ENCODE results near the gene ITPKC. TPM values are rescaled to one million over a fixed set of nuclear protein-coding genes. Genes with fewer than 3 reads are reported as not detected.
A peak's percentile ranks its signal among the peaks of the same experiment; 100 is the strongest.

The ITPKC gene
- total and polyA plus RNA-seq, 2 of the 13 experiments (the other 11 are each of a cell fraction or from before 2014, with no cell fraction given), result 6.9 to 11.2 TPM

DNA sequence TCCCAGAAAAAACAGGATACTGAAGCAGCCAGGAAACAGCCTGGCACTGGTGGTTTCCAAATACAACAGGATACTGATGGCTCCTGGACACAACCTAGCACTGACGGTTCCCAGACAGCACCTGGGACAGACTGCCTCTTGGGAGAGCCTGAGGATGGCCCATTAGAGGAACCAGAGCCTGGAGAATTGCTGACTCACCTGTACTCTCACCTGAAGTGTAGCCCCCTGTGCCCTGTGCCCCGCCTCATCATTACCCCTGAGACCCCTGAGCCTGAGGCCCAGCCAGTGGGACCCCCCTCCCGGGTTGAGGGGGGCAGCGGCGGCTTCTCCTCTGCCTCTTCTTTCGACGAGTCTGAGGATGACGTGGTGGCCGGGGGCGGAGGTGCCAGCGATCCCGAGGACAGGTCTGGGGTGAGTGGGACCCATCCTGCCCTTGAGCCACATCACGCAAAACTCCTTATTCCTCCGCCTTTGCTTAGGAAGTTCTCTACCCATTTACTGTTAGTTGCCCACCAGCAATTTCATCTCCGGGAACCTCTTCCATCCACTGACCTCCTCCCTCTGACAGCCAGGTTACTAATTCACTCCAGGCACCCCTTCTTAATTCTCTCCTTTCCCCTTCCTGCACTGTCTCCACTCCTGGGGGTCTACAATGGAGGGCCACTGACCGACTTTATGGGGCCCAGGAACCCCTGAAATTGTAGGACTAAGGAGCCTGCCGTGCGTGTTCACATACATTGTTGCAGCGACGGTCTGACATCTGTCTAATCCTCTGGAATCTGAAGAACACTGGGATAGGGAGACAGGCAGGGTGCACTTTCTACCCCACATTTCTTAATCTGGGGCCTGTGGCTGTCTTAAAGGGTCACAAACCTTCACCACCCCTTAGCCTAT lies 1.2 kb downstream of the ITPKC start (continued):
- TF ChIP-seq GMEB2 (CRISPR knock-in tag; IDR thresholded peaks at IDR 0.05; ENCODE audit: low read depth), result no peak
- no peak for TF ChIP-seq RFXANK (CRISPR knock-in tag; IDR thresholded peaks at IDR 0.05)
- TF ChIP-seq ZNF558 (CRISPR knock-in tag; IDR thresholded peaks at IDR 0.05; ENCODE audit: borderline replicate concordance), result 0 out of 2 replicates have a peak, but pooled peaks have one; percentile 27
- no peak for TF ChIP-seq RARG (CRISPR knock-in tag; IDR thresholded peaks at IDR 0.05; ENCODE audit: low read depth)
- TF ChIP-seq SMAD9 (CRISPR knock-in tag; IDR thresholded peaks at IDR 0.05), result no peak
- TF ChIP-seq ZNF350 (CRISPR knock-in tag; IDR thresholded peaks at IDR 0.05; ENCODE audit: borderline replicate concordance, low read depth), result no peak; the same call in 1 of the 2 replicates
- no peak for TF ChIP-seq POGK (CRISPR knock-in tag; conservative IDR thresholded peaks at IDR 0.05)
- TF ChIP-seq CENPBD1 (CRISPR knock-in tag; IDR thresholded peaks at IDR 0.05; ENCODE audit: borderline replicate concordance, low read depth), result no peak
- TF ChIP-seq ATF6 (CRISPR knock-in tag; conservative IDR thresholded peaks at IDR 0.05), result 0 out of 2 replicates have a peak, but pooled peaks have one; percentile 14
- TF ChIP-seq ATF2 (CRISPR knock-in tag; IDR thresholded peaks at IDR 0.05), result peak; percentile 22; the same call in 1 of the 2 replicates
- TF ChIP-seq, protein P1, sequence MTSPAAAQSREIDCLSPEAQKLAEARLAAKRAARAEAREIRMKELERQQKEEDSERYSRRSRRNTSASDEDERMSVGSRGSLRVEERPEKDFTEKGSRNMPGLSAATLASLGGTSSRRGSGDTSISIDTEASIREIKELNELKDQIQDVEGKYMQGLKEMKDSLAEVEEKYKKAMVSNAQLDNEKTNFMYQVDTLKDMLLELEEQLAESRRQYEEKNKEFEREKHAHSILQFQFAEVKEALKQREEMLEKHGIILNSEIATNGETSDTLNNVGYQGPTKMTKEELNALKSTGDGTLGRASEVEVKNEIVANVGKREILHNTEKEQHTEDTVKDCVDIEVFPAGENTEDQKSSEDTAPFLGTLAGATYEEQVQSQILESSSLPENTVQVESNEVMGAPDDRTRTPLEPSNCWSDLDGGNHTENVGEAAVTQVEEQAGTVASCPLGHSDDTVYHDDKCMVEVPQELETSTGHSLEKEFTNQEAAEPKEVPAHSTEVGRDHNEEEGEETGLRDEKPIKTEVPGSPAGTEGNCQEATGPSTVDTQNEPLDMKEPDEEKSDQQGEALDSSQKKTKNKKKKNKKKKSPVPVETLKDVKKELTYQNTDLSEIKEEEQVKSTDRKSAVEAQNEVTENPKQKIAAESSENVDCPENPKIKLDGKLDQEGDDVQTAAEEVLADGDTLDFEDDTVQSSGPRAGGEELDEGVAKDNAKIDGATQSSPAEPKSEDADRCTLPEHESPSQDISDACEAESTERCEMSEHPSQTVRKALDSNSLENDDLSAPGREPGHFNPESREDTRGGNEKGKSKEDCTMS (CRISPR knock-in tag; conservative IDR thresholded peaks at IDR 0.05), result no peak
- no peak for TF ChIP-seq CBX5 (CRISPR knock-in tag; IDR thresholded peaks at IDR 0.05; ENCODE audit: borderline replicate concordance)
- no peak for TF ChIP-seq ATM (IDR thresholded peaks at IDR 0.05; ENCODE audit: borderline replicate concordance)
- TF ChIP-seq ZNF264 (CRISPR knock-in tag; IDR thresholded peaks at IDR 0.05), result 0 out of 2 replicates have a peak, but pooled peaks have one; percentile 27
- TF ChIP-seq NR1H2 (CRISPR knock-in tag; IDR thresholded peaks at IDR 0.05; ENCODE audit: borderline replicate concordance, low read depth), result no peak
- no peak for TF ChIP-seq PHF20 (CRISPR knock-in tag; IDR thresholded peaks at IDR 0.05)
- TF ChIP-seq MED1 (CRISPR knock-in tag; IDR thresholded peaks at IDR 0.05), result peak; percentile 10; the same call in 1 of the 2 replicates

Data from HepG2 (cell line).